ENCODE measurements around the gene SIVA1.

- TF ChIP-seq CTCF (conservative IDR thresholded peaks at IDR 0.05): no peak
- TF ChIP-seq EZH2 (IDR thresholded peaks at IDR 0.05; ENCODE audit: low read depth): no peak
Measured at GRCh38 chr14:104730487-104730886, 22.5 kb upstream of the SIVA1 start.
